Smooth muscle cell of the coronary artery (primary cell): Measurements from ENCODE around the gene RGL3. TPM values are rescaled to one million over a fixed set of nuclear protein-coding genes. Genes with fewer than 3 reads are reported as not detected.

Experiments used
- total RNA-seq: library from RNA; depleted of rRNA; stranded (reverse); fragments of >200 nt; gene quantifications from 2 replicates; pipeline ENCODE4 v1.2.3, GENCODE V29; 2014; ENCODE audit warnings: low replicate concordance

The RGL3 gene, protein sequence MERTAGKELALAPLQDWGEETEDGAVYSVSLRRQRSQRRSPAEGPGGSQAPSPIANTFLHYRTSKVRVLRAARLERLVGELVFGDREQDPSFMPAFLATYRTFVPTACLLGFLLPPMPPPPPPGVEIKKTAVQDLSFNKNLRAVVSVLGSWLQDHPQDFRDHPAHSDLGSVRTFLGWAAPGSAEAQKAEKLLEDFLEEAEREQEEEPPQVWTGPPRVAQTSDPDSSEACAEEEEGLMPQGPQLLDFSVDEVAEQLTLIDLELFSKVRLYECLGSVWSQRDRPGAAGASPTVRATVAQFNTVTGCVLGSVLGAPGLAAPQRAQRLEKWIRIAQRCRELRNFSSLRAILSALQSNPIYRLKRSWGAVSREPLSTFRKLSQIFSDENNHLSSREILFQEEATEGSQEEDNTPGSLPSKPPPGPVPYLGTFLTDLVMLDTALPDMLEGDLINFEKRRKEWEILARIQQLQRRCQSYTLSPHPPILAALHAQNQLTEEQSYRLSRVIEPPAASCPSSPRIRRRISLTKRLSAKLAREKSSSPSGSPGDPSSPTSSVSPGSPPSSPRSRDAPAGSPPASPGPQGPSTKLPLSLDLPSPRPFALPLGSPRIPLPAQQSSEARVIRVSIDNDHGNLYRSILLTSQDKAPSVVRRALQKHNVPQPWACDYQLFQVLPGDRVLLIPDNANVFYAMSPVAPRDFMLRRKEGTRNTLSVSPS
- 1.5 TPM in 2 replicates for total RNA-seq

GRCh38 chr19:11418549-11419506 is at the start of gene RGL3:
Gene RGL3 (minus strand): TSS chr19:11419314. CDS start chr19:11419278, 36 bp downstream.

DNA sequence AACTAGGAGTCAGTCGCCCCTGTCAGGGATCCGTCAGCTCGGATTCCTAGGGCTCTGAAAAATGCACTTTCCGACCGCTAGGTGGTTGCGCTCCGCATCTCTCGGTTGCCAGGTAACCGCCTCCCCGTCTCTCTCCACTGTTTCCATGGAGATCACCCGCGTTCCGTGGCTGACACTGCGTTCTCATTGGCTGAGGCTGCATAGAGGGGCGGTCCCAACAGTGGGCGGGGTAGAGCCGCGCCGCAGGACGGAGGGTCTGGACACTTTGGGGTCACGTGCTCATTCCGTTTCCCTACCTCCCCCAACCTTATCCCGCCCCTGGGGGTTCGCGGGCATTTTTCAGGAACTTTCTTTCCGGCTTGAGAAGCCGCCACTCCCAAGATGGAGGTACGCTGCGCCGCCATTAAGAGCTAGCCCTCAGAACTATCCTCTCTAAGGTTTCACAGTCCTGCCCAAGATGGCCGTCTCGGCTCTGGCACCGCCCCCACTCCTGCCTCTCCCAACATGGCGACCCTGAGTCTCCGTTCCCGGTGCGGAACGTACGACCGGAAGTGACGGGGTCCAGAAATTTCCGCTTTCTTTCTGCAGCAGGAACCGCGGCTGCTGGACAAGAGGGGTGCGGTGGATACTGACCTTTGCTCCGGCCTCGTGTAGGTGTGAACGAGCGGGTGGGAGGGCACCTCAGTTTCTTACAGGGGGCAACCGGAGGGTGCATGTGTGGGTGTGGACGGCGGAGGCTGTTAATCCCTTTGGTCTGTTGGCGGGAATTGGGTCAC is 16.1 kb upstream of the RGL3 start, which contains the start of the genes ODAD3 and PRKCSH:
Gene ODAD3 (minus strand): TSS at position 65 of the 776 bp plus-strand sequence. CDS start 105 bp downstream, outside the sequence.
Gene PRKCSH (plus strand): TSS at position 579 of the 776 bp plus-strand sequence. CDS start 483 bp downstream, outside the sequence.

DNA sequence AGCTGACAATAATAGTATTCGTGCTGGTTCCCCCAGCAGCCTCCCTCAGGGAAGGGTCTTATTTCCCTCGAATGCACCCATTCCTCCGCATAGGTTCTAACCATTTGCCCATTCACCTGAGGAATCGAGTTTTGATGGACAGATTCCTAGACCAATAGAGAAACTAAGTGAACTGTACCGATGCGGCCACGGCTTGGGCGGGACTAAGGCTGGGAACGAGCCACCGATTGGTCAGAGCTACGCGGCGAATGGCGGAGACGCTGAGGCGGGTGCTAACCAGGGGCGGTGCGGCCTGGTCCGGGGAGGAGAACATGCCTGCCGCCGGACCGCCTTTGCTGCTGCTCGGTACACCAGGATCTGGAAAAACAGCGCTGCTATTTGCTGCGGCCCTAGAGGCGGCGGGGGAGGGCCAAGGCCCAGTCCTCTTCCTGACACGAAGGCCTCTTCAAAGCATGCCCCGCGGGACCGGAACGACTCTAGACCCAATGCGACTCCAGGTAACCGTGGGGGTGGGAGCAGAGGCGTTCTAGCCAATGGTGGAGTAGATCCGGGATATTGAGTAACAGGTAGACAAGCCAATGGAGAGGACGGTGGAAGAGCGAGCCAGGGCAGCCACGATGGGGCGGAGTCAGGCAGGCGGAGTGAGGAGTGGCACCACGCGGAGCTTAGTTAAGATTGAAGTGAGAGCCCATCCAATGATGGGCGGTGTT is 44.5 kb downstream of the RGL3 start, which contains the start of gene SWSAP1:
Gene SWSAP1 (plus strand): TSS at position 234 of the 710 bp plus-strand sequence. CDS start 15 bp downstream, at position 249.

DNA sequence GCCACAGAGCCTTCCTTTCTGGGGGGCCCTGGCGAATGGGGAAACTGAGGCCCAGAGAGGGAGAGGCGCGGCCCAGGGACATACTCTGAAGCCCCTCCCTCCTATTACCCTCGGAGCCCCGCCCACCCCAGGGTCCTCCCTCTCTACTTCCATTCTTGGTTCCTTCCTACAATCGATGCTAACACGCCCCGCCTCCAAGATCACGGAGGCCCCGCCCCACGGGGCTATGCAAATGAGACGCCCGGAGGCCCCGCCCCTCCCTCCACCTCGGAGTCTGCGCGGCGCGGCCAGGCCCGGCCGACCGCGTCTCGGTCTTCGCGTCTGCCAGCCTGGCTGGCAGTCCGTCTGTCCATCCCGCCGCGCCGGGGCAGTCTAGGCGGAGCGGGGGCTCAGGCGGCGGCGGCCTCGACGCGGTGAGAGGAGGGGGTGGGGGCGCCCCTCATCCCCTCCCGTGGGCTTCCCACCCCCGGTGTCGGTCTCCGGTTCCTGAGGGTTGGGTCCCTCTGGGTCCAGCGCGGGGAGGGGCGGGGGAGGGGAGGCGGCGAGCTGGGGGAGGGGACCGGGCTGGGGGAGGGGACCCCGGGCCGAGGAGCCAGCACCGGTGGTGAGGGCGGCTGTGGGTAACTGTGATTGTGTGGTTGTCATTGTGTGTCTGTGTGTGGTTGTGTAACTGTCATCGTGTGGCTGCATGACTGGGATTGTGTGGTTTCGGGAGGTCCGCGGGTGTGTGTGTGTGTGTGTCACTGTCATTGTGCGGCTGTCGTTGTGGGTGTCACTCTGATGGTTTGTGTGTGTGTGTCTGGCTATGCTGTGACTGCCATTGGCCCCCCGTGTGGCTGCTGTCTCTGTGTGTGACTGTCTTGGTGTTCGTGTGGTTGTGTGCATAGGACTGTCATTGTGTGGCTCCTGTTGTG is 63.7 kb downstream of the RGL3 start, which contains the start of gene PLPPR2:
Gene PLPPR2 (plus strand): TSS at position 273 of the 914 bp plus-strand sequence. CDS start 2,242 bp downstream, outside the sequence.

DNA sequence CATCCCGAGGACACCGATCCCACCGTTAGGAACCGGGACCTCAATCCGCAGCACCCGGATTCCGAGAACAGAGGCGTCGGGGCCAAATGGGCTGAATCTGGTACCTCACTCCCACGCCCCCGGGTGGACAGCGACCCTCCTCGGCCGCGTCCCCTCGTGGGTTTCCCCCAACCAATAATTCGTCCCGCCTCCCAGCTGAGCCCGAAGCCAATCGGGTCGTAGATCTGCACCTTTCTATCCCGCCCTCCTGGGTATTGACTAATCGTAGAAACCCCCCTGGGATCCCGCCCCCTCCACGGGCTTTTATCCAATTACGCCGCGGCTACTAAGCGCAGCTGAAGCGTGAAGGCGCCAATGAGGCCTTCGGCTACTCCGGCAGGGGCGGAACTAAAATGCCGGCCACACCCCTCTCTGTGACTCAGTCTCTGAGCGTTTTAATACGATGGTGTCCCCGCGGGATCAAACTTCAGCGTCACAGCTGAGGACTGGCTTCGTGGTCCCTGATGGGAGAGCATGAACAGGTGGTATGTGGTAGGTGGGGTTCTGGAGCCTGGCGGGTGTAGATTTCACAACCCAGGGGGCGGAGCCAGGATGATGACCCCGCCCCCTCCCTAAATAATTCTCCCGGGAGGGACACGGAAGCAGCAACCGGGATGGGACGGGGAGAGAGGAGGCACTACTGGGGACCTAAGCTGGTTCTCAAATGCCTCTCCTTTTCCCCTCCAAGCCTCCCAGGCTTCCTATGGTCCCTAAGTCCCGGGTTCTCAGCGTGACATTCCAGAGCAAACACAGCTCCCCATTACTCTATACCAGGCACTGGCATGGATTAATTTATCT is 72.8 kb downstream of the RGL3 start, which contains the start of the genes CCDC159 and TMEM205:
Gene CCDC159 (plus strand): TSS at position 416 of the 837 bp plus-strand sequence. CDS start 88 bp downstream, at position 504.
Gene TMEM205 (minus strand): TSS at position 165 of the 837 bp plus-strand sequence. CDS start 649 bp downstream, outside the sequence.

Other genes starting within 250 kb of the RGL3 start
- gene KANK2, start 221.8 kb downstream of the RGL3 start, total RNA-seq: 212 and 948 TPM in 2 replicates
- gene ANGPTL8, start 179.7 kb downstream of the RGL3 start, total RNA-seq: 0.59 TPM in 1 of 2 replicates, not detected in the other
- 9.0 and 14.2 TPM in 2 replicates for gene DOCK6, start 156.8 kb downstream of the RGL3 start, total RNA-seq
- gene TSPAN16, start 123.2 kb downstream of the RGL3 start, total RNA-seq: not detected in 2 replicates
- gene RAB3D, start 79.7 kb downstream of the RGL3 start, total RNA-seq: 15.0 and 78.6 TPM in 2 replicates
- gene TMEM205, start 73.0 kb downstream of the RGL3 start, total RNA-seq: 66.0 and 68.6 TPM in 2 replicates
- gene CCDC159, start 72.8 kb downstream of the RGL3 start, total RNA-seq: 6.7 and 10.9 TPM in 2 replicates
- 7.1 and 10.9 TPM in 2 replicates for gene PLPPR2, start 63.9 kb downstream of the RGL3 start, total RNA-seq
- 0.30 and 0.35 TPM in 2 replicates for gene SWSAP1, start 44.6 kb downstream of the RGL3 start, total RNA-seq
- gene EPOR, start 35.0 kb downstream of the RGL3 start, total RNA-seq: 3.5 and 5.1 TPM in 2 replicates
- 0.23 and 0.94 TPM in 2 replicates for gene ODAD3, start 15.8 kb upstream of the RGL3 start, total RNA-seq
- 102 and 173 TPM in 2 replicates for gene PRKCSH, start 16.3 kb upstream of the RGL3 start, total RNA-seq
- not detected in 2 replicates for gene ELAVL3, start 61.7 kb upstream of the RGL3 start, total RNA-seq
- 4.6 and 7.4 TPM in 2 replicates for gene ZNF653, start 86.5 kb upstream of the RGL3 start, total RNA-seq
- gene ECSIT, start 109.8 kb upstream of the RGL3 start, total RNA-seq: 32.3 and 58.9 TPM in 2 replicates
- gene CNN1, start 119.5 kb upstream of the RGL3 start, total RNA-seq: 6.5 and 9.2 TPM in 2 replicates
- 19.7 and 35.6 TPM in 2 replicates for gene ELOF1, start 139.9 kb upstream of the RGL3 start, total RNA-seq
- gene ACP5, start 158.3 kb upstream of the RGL3 start, total RNA-seq: 0.08 and 8.5 TPM in 2 replicates
- gene ZNF627, start 178.2 kb upstream of the RGL3 start, total RNA-seq: 10.3 and 19.8 TPM in 2 replicates